ENCODE data around the gene CNN3. TPM values are rescaled to one million over a fixed set of nuclear protein-coding genes. Genes with fewer than 3 reads are reported as not detected.

CNN3 gene
- total and polyA plus RNA-seq, 2 of the 4 experiments (the other 2 are of a cell fraction) = 249 to 552 TPM

DNA sequence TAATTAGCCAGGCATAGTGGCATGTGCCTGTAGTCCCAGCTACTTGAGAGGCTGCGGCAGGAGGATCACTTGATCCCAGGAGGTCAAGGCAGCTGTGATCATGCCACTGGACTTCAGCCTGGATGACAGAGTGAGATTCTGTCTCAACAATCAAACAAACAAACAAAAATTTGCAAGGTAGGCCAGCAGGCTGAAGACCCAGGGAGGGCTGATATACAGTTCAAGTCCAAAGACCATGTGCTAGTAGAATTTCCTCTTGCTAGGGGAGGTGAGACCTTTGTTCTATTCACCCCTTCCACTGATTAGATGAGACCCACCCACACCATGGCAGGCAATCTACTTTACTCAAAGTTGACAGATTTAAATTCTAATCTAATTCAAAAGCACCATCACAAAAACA, 31.2 kb upstream of the CNN3 start:
- no peak overlapping the region for H3K23ac ChIP-seq (ENCODE audit: low read depth, low read length)
- H4K8ac ChIP-seq (ENCODE audit: low read depth in 2 of 2, low read length in 2 of 2) = no peak overlapping the region
- TF ChIP-seq BHLHE40 (IDR thresholded peaks at IDR 0.05; ENCODE audit: low read depth, low read length) = no peak
- TF ChIP-seq NFE2L2 (IDR thresholded peaks at IDR 0.05; ENCODE audit: low read depth, low read length) = no peak
- TF ChIP-seq RAD21 (IDR thresholded peaks at IDR 0.05; ENCODE audit: low read length) = no peak
- TF ChIP-seq MXI1 (IDR thresholded peaks at IDR 0.05; ENCODE audit: borderline replicate concordance, low read depth, low read length) = no peak
- no TSS peak for BruUV-seq (replicated peaks)
- no peaks in the 10 kb centered on the region for H3K36me3 ChIP-seq (ENCODE audit: control insufficient read depth, insufficient read depth, low read length)
- H3K4me2 ChIP-seq (ENCODE audit: low read depth, low read length) = no peak overlapping the region
- H4K5ac ChIP-seq (ENCODE audit: low read depth, low read length) = no peak overlapping the region
- DNase-seq = no peak
- no peak overlapping the region for H2AK5ac ChIP-seq (ENCODE audit: low read depth, low read length)
- ChIA-PET CTCF (no interaction called here), POLR2A (ENCODE audit: unreplicated experiment) (no interaction called here)
- no peak overlapping the region for H3K9ac ChIP-seq (ENCODE audit: low read depth, low read length)
- H2BK15ac ChIP-seq (ENCODE audit: low read depth, low read length) = no peak overlapping the region
- intact Hi-C loops (cut with micrococcal nuclease) = no loop called here
- H3K4me1 ChIP-seq (ENCODE audit: control insufficient read depth, insufficient read depth, low read length) = peaks cover 11% of the 10 kb centered on the region
- dilution Hi-C loops (cut with HindIII; ENCODE audit: low sequenced_read_pairs, unreplicated experiment) = no loop called here
- WGBS, 2 experiments (ENCODE audit: extremely low coverage in 2 of 2, insufficient read length in 1 of 2) = no CpG with 5 or more reads among the region's 1 CpG
- no peak overlapping the region for H3K56ac ChIP-seq (ENCODE audit: extremely low read depth, insufficient read depth, low read length)
- no peaks in the 10 kb centered on the region for H3K9me3 ChIP-seq (ENCODE audit: control insufficient read depth, insufficient read depth, low read length)
- no peak overlapping the region for H2BK5ac ChIP-seq (ENCODE audit: low read depth, low read length, poor library complexity, severe bottlenecking)
- H3K79me1 ChIP-seq (ENCODE audit: low read depth in 1 of 2, low read length in 2 of 2) = no peaks in the 10 kb centered on the region
- H3K4ac ChIP-seq (ENCODE audit: low read depth, low read length) = no peak overlapping the region
- H3K4me3 ChIP-seq (ENCODE audit: insufficient read depth, low read depth, low read length) = no peak overlapping the region
- H2AFZ ChIP-seq (replicated peaks; ENCODE audit: low read length, poor library complexity) = no peak overlapping the region
- H3K18ac ChIP-seq (ENCODE audit: low read depth, low read length) = no peak overlapping the region
- no peaks in the 10 kb centered on the region for H4K20me1 ChIP-seq (ENCODE audit: insufficient read depth, low read length)
- H2BK120ac ChIP-seq (ENCODE audit: low read depth, low read length) = no peak overlapping the region
- H3K14ac ChIP-seq (replicated peaks; ENCODE audit: low read depth, low read length) = no peak overlapping the region
- H3K27me3 ChIP-seq (ENCODE audit: control insufficient read depth, insufficient read depth, low read length) = no peaks in the 10 kb centered on the region
- no peak overlapping the region for H3K27ac ChIP-seq (ENCODE audit: insufficient read depth, low read length)
- no peak overlapping the region for H2AK9ac ChIP-seq (replicated peaks; ENCODE audit: low read depth, low read length, poor library complexity)
- no peaks in the 10 kb centered on the region for H3K9me1 ChIP-seq (ENCODE audit: insufficient read depth, low read length)
- in situ Hi-C loops (cut with MboI; ENCODE audit: low sequenced_read_pairs) = no loop called here
- no peak overlapping the region for H4K91ac ChIP-seq (ENCODE audit: insufficient read depth, low read depth, low read length)
- no peak overlapping the region for H2BK20ac ChIP-seq (ENCODE audit: low read depth, low read length)
- ATAC-seq (ENCODE audit: low read depth) = no peak

All from IMR-90 (cell line).